HCT116 (cell line): ENCODE results near the gene SPDYE8.
"Not testable (repeated sequence)": the region's sequence is repeated elsewhere in the genome, so short reads cannot be mapped to it uniquely, and the experiment has no call there.

ENCODE experiments used
- EZH2phosphoT487 ChIP-seq: fragments of 200-600 bp; IDR thresholded peaks from 2 replicates; pipeline ENCODE4 v1.6.1; 2018; ENCODE audit warnings: antibody characterized with exemption, borderline replicate concordance
- POLR2A ChIP-seq: IDR thresholded peaks from 2 replicates; pipeline ENCODE4 v1.7.0; 2011; ENCODE audit warnings: borderline replicate concordance; ENCODE audit not compliant: insufficient read depth, insufficient read length; ENCODE audit errors: extremely low read depth
- POLR2AphosphoS5 ChIP-seq: IDR thresholded peaks from 2 replicates; pipeline ENCODE4 v1.6.1; 2011; ENCODE audit warnings: mild to moderate bottlenecking, low read depth, low read length, moderate library complexity
- TF ChIP-seq, protein P1 (sequence below), 3 experiments: fragments of 200-600 bp in 1 of 3; sonication (generic) in 1 of 3; IDR thresholded peaks in 2 of 3; conservative IDR thresholded peaks in 1 of 3; 2 replicates each; pipeline ENCODE4 v1.5.1; 2012 to 2017; ENCODE audit warnings: low read depth in 2 of 3, low read length in 2 of 3, antibody characterized with exemption in 1 of 3, borderline replicate concordance in 1 of 3, control low read depth in 1 of 3, mild to moderate bottlenecking in 1 of 3, mixed read lengths in 1 of 3, mixed run types in 1 of 3, moderate library complexity in 1 of 3; ENCODE audit not compliant: insufficient read depth in 1 of 3
- TF ChIP-seq, protein P2 (sequence below): IDR thresholded peaks from 2 replicates; pipeline ENCODE4 v1.6.1; 2012
- TF ChIP-seq, protein P3 (sequence below): IDR thresholded peaks from 2 replicates; pipeline ENCODE4 v1.6.1; 2012; ENCODE audit warnings: low read depth

DNA sequence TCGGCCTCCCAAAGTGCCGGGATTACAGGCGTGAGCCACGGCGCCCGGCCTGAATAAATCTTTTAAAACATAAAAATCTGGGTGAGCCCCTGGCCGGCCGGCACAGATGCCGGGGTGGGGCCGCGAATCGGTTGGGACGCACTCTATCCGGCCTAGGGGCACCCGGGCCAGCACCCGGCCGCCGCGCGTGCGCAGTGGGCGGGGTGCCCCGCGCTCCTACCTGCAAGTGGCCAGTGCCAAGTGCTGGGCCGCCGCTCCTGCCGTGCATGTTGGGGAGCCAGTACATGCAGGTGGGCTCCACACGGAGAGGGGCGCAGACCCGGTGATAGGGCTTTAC is 24.2 kb downstream of the SPDYE8 start:
- TF ChIP-seq, protein P1, sequence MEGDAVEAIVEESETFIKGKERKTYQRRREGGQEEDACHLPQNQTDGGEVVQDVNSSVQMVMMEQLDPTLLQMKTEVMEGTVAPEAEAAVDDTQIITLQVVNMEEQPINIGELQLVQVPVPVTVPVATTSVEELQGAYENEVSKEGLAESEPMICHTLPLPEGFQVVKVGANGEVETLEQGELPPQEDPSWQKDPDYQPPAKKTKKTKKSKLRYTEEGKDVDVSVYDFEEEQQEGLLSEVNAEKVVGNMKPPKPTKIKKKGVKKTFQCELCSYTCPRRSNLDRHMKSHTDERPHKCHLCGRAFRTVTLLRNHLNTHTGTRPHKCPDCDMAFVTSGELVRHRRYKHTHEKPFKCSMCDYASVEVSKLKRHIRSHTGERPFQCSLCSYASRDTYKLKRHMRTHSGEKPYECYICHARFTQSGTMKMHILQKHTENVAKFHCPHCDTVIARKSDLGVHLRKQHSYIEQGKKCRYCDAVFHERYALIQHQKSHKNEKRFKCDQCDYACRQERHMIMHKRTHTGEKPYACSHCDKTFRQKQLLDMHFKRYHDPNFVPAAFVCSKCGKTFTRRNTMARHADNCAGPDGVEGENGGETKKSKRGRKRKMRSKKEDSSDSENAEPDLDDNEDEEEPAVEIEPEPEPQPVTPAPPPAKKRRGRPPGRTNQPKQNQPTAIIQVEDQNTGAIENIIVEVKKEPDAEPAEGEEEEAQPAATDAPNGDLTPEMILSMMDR (IDR thresholded peaks at IDR 0.05 in 2 of 3, conservative IDR thresholded peaks at IDR 0.05 in 1 of 3; ENCODE audit: borderline replicate concordance in 1 of 3, insufficient read depth in 1 of 3, low read depth in 2 of 3, low read length in 2 of 3), result not testable (repeated sequence)
- TF ChIP-seq EZH2phosphoT487, POLR2AphosphoS5, POLR2A: not testable (repeated sequence)
- TF ChIP-seq, protein P2, sequence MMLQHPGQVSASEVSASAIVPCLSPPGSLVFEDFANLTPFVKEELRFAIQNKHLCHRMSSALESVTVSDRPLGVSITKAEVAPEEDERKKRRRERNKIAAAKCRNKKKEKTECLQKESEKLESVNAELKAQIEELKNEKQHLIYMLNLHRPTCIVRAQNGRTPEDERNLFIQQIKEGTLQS, result not testable (repeated sequence)
- TF ChIP-seq, protein P3, sequence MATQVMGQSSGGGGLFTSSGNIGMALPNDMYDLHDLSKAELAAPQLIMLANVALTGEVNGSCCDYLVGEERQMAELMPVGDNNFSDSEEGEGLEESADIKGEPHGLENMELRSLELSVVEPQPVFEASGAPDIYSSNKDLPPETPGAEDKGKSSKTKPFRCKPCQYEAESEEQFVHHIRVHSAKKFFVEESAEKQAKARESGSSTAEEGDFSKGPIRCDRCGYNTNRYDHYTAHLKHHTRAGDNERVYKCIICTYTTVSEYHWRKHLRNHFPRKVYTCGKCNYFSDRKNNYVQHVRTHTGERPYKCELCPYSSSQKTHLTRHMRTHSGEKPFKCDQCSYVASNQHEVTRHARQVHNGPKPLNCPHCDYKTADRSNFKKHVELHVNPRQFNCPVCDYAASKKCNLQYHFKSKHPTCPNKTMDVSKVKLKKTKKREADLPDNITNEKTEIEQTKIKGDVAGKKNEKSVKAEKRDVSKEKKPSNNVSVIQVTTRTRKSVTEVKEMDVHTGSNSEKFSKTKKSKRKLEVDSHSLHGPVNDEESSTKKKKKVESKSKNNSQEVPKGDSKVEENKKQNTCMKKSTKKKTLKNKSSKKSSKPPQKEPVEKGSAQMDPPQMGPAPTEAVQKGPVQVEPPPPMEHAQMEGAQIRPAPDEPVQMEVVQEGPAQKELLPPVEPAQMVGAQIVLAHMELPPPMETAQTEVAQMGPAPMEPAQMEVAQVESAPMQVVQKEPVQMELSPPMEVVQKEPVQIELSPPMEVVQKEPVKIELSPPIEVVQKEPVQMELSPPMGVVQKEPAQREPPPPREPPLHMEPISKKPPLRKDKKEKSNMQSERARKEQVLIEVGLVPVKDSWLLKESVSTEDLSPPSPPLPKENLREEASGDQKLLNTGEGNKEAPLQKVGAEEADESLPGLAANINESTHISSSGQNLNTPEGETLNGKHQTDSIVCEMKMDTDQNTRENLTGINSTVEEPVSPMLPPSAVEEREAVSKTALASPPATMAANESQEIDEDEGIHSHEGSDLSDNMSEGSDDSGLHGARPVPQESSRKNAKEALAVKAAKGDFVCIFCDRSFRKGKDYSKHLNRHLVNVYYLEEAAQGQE, result not testable (repeated sequence)
